ENCODE data around the gene UBA7.
"Not testable (repeated sequence)": the region's sequence is repeated elsewhere in the genome, so short reads cannot be mapped to it uniquely, and the experiment has no call there.

Gene UBA7

GRCh38 chr3:49813497-49814174, at the start of gene UBA7:
TSS of gene UBA7 (minus strand) at chr3:49813953. CDS start at chr3:49813787, 166 bp downstream.
- peak in 12 of 58 donors; percentile 2 to 36 (median 16) for DNase-seq

GRCh38 chr3:49859576-49860305, 46.0 kb upstream of the UBA7 start:
- DNase-seq: no peak

GRCh38 chr3:49856181-49857005, 42.6 kb upstream of the UBA7 start, which contains the start of gene TRAIP:
TSS of gene TRAIP (minus strand) at chr3:49856564. CDS start at chr3:49856453, 111 bp downstream.
- peak; percentile 41 to 95 (median 88) for DNase-seq

GRCh38 chr3:49855662-49856061, 41.9 kb upstream of the UBA7 start:
- DNase-seq: no peak

GRCh38 chr3:49845694-49846093, 31.9 kb upstream of the UBA7 start:
- DNase-seq: no peak

GRCh38 chr3:49844464-49845183, 30.9 kb upstream of the UBA7 start:
- DNase-seq: no peak

- DNase-seq: no peak
Observed at GRCh38 chr3:49842843-49843517, 29.2 kb upstream of the UBA7 start.

GRCh38 chr3:49841806-49842205, 28.1 kb upstream of the UBA7 start:
- peak in 42 of 58 donors; percentile 12 to 83 (median 44) for DNase-seq

GRCh38 chr3:49841126-49841696, 27.5 kb upstream of the UBA7 start:
- DNase-seq: peak in 1 of 58 donors; percentile 27

GRCh38 chr3:49840388-49840787, 26.6 kb upstream of the UBA7 start:
- no peak for DNase-seq

GRCh38 chr3:49839193-49839809, 25.5 kb upstream of the UBA7 start:
- peak in 56 of 58 donors; percentile 10 to 86 (median 57) for DNase-seq

GRCh38 chr3:49831341-49831740, 17.6 kb upstream of the UBA7 start:
- DNase-seq: no peak

- peak in 2 of 58 donors; percentile 11 to 15 for DNase-seq
Observed at GRCh38 chr3:49826016-49826415, 12.3 kb upstream of the UBA7 start.

GRCh38 chr3:49823131-49823530, 9.4 kb upstream of the UBA7 start:
- not testable (repeated sequence) for DNase-seq

- no peak for DNase-seq
Observed at GRCh38 chr3:49812916-49813496, 747 bp downstream of the UBA7 start.

GRCh38 chr3:49807431-49808114, 6.2 kb downstream of the UBA7 start:
- DNase-seq: no peak

- no peak for DNase-seq
Observed at GRCh38 chr3:49806850-49807249, 6.9 kb downstream of the UBA7 start.

- DNase-seq: peak in 20 of 58 donors; percentile 7 to 53 (median 26)
Observed at GRCh38 chr3:49805897-49806701, 7.7 kb downstream of the UBA7 start.

Data from anterior cingulate cortex (tissue), 58 donors.